Hepatic stellate cell (primary cell): ENCODE results near the gene SCUBE3.
A peak's percentile ranks its signal among the peaks of the same experiment; 100 is the strongest.

Source experiments
- DNase-seq: peaks from one replicate; pipeline ENCODE4 v3.0.0; 2011; ENCODE audit warnings: low spot score

The SCUBE3 gene

GRCh38 chr6:35240838-35241801 lies 27.4 kb downstream of the SCUBE3 start:
- DNase-seq: peak; percentile 80

GRCh38 chr6:35242486-35242885 lies 28.7 kb downstream of the SCUBE3 start:
- DNase-seq: no peak

- no peak for DNase-seq
Observed at GRCh38 chr6:35242906-35243305, 29.1 kb downstream of the SCUBE3 start.

GRCh38 chr6:35243386-35243958 lies 29.7 kb downstream of the SCUBE3 start:
- DNase-seq: no peak

- DNase-seq: no peak
Observed at GRCh38 chr6:35244551-35244950, 30.8 kb downstream of the SCUBE3 start.

GRCh38 chr6:35247642-35248231 lies 34.0 kb downstream of the SCUBE3 start:
- no peak for DNase-seq

- DNase-seq: no peak
Observed at GRCh38 chr6:35248300-35248699, 34.5 kb downstream of the SCUBE3 start.

- no peak for DNase-seq
Observed at GRCh38 chr6:35248965-35249364, 35.2 kb downstream of the SCUBE3 start.

- no peak for DNase-seq
Observed at GRCh38 chr6:35251949-35252348, 38.2 kb downstream of the SCUBE3 start.

- no peak for DNase-seq
Observed at GRCh38 chr6:35253249-35253648, 39.5 kb downstream of the SCUBE3 start.

- DNase-seq: no peak
Observed at GRCh38 chr6:35258336-35258735, 44.6 kb downstream of the SCUBE3 start.

- peak; percentile 64 for DNase-seq
Observed at GRCh38 chr6:35258858-35259193, 45.1 kb downstream of the SCUBE3 start.

- DNase-seq: peak; percentile 98
Observed at GRCh38 chr6:35259194-35259947, 45.6 kb downstream of the SCUBE3 start, which contains the start of gene ZNF76. ZNF76 (plus strand) TSS chr6:35259735; CDS start chr6:35281152, 21,417 bp downstream.

- DNase-seq: peak; percentile 47
Observed at GRCh38 chr6:35259948-35260590, 46.3 kb downstream of the SCUBE3 start.

- DNase-seq: no peak
Observed at GRCh38 chr6:35260591-35261570, 47.1 kb downstream of the SCUBE3 start.

- peak; percentile 41 for DNase-seq
Observed at GRCh38 chr6:35262596-35262995, 48.8 kb downstream of the SCUBE3 start.

- no peak for DNase-seq
Observed at GRCh38 chr6:35264550-35265274, 51.0 kb downstream of the SCUBE3 start.

GRCh38 chr6:35265523-35265922 lies 51.8 kb downstream of the SCUBE3 start:
- no peak for DNase-seq

- DNase-seq: no peak
Observed at GRCh38 chr6:35267446-35267845, 53.7 kb downstream of the SCUBE3 start.

- no peak for DNase-seq
Observed at GRCh38 chr6:35267897-35268296, 54.1 kb downstream of the SCUBE3 start.
